ENCODE measurements around the gene OR4F15. TPM values are rescaled to one million over a fixed set of nuclear protein-coding genes. Genes with fewer than 3 reads are reported as not detected.

The OR4F15 gene
- total RNA-seq, 1 experiment from 2014 or later = not detected

- no peaks in the 10 kb centered on the region for H3K79me2 ChIP-seq (ENCODE audit: insufficient read depth, low read length)
- TF ChIP-seq SP1 (IDR thresholded peaks at IDR 0.05; ENCODE audit: low read depth) (no peak), SRF (IDR thresholded peaks at IDR 0.05; ENCODE audit: low read depth) (no peak), FOSL1 (IDR thresholded peaks at IDR 0.05; ENCODE audit: low read depth) (no peak), ZFX (IDR thresholded peaks at IDR 0.05) (no peak), ZBTB33 (IDR thresholded peaks at IDR 0.05; ENCODE audit: extremely low read depth, insufficient replicate concordance, low read length) (no peak), POLR2AphosphoS5 (IDR thresholded peaks at IDR 0.05; ENCODE audit: low read depth, low read length) (no peak), MAX (IDR thresholded peaks at IDR 0.05) (no peak), ZNF274 (IDR thresholded peaks at IDR 0.05; ENCODE audit: low read depth, low read length) (no peak), CTCF (IDR thresholded peaks at IDR 0.05 in 2 of 3, conservative IDR thresholded peaks at IDR 0.05 in 1 of 3; ENCODE audit: borderline replicate concordance in 1 of 3, insufficient read depth in 1 of 3, low read depth in 2 of 3, low read length in 2 of 3) (no peak), POLR2A (IDR thresholded peaks at IDR 0.05; ENCODE audit: borderline replicate concordance, extremely low read depth, insufficient read depth, insufficient read length) (no peak), CBX3 (IDR thresholded peaks at IDR 0.05; ENCODE audit: low read depth) (no peak), ATF3 (IDR thresholded peaks at IDR 0.05) (no peak), RAD21 (IDR thresholded peaks at IDR 0.05; ENCODE audit: low read depth) (no peak), JUND (IDR thresholded peaks at IDR 0.05) (no peak), REST (IDR thresholded peaks at IDR 0.05; ENCODE audit: low read depth) (no peak), EZH2 (IDR thresholded peaks at IDR 0.05) (no peak), SIN3A (IDR thresholded peaks at IDR 0.05; ENCODE audit: low read depth) (no peak), TCF7L2 (IDR thresholded peaks at IDR 0.05; ENCODE audit: borderline replicate concordance, extremely low read depth, insufficient read depth, insufficient read length) (no peak), EGR1 (IDR thresholded peaks at IDR 0.05; ENCODE audit: low read depth) (no peak), YY1 (IDR thresholded peaks at IDR 0.05; ENCODE audit: extremely low read depth, insufficient replicate concordance, low read depth, low read length) (no peak)
- H3K9ac ChIP-seq (ENCODE audit: low read length) = no peak overlapping the region
- H4K20me1 ChIP-seq (ENCODE audit: insufficient read depth) = no peaks in the 10 kb centered on the region
- BruUV-seq (replicated peaks) = no TSS peak
- intact Hi-C loops (cut with micrococcal nuclease) = no loop called here
- no peaks in the 10 kb centered on the region for H3K4me1 ChIP-seq (ENCODE audit: control insufficient read depth in 1 of 2, insufficient read depth in 2 of 2, low read length in 2 of 2)
- ChIA-PET POLR2A (no interaction called here), CTCF (interaction anchor here (1.2 kb wide), 1 partner anchor 1968 kb away, joined by 13 read pairs; no protein-coding TSS in a partner anchor), RAD21 (ENCODE audit: low non-redundant PET in 1 of 2, low total read pairs in 2 of 2, uncharacterized antibody in 2 of 2, unreplicated experiment in 2 of 2) (no interaction called here)
- ATAC-seq (no peak), DNase-seq (ENCODE audit: low read depth, low spot score) (no peak)
- H3K4me2 ChIP-seq (ENCODE audit: low read length) = no peak overlapping the region
- H3K4me3 ChIP-seq (replicated peaks in 1 of 2; ENCODE audit: low read depth in 1 of 2, low read length in 2 of 2) = no peak overlapping the region
- no peak overlapping the region for H3K27ac ChIP-seq (ENCODE audit: low read depth, low read length)
- no peaks in the 10 kb centered on the region for H3K9me3 ChIP-seq (ENCODE audit: control insufficient read depth in 1 of 2, insufficient read depth in 1 of 2, low read depth in 1 of 2, low read length in 2 of 2)
- H2AFZ ChIP-seq (ENCODE audit: low read depth, low read length, poor library complexity, severe bottlenecking) = no peak overlapping the region
- 0 out of 2 replicates have a peak, but pooled peaks cover 7% of the 10 kb centered on the region for H3K27me3 ChIP-seq (ENCODE audit: insufficient read depth, low read length)
- no peaks in the 10 kb centered on the region for H3K36me3 ChIP-seq (ENCODE audit: control insufficient read depth in 1 of 2, insufficient read depth in 2 of 2, low read length in 2 of 2)
- no peaks in the 10 kb centered on the region for H3K9me2 ChIP-seq (ENCODE audit: insufficient read depth)
Measured at GRCh38 chr15:101765772-101766456, 46.1 kb upstream of the OR4F15 start.

Data from HCT116 (cell line).